Kidney (tissue), 14 donors: ENCODE measurements around the gene PAQR7. TPM values are rescaled to one million over a fixed set of nuclear protein-coding genes. Genes with fewer than 3 reads are reported as not detected.

Experiments used
- DNase-seq, 5 donors: peaks; one replicate each; pipeline ENCODE4 v3.0.0-alpha.2; 2013 to 2020
- FAIRE-seq: peaks from 2 replicates; lab custom pipeline; 2012; peaks lifted over from hg19 to GRCh38; lab: Jason Lieb, UNC
- H3K27ac ChIP-seq, 2 donors: one replicate each; pipeline ENCODE4 v1.7.0; 2013; ENCODE audit warnings: low read depth in 2 of 2, low read length in 2 of 2, inconsistent platforms in 1 of 2
- H3K27me3 ChIP-seq: one replicate; pipeline ENCODE4 v1.7.1; 2013; ENCODE audit warnings: low read length, inconsistent platforms; ENCODE audit not compliant: control insufficient read depth, insufficient read depth
- H3K36me3 ChIP-seq, 3 donors: one replicate each; pipeline versions ENCODE4 v1.7.0 to v1.7.1; 2013; ENCODE audit warnings: low read length in 3 of 3, control low read depth in 1 of 3, inconsistent platforms in 1 of 3; ENCODE audit not compliant: insufficient read depth in 3 of 3, control insufficient read depth in 2 of 3
- H3K4me1 ChIP-seq, 3 donors: one replicate each; pipeline versions ENCODE4 v1.7.0 to v1.7.1; 2013; ENCODE audit warnings: low read length in 3 of 3, inconsistent platforms in 1 of 3, low read depth in 1 of 3; ENCODE audit not compliant: control insufficient read depth in 2 of 3, insufficient read depth in 2 of 3
- H3K4me3 ChIP-seq, 3 donors: one replicate each; pipeline versions ENCODE4 v1.7.0 to v1.8.1; 2013; ENCODE audit warnings: low read length in 3 of 3, control low read depth in 1 of 3, inconsistent platforms in 1 of 3
- H3K9ac ChIP-seq, 3 donors: one replicate each; pipeline versions ENCODE4 v1.7.0 to v1.7.1; 2013; ENCODE audit warnings: low read length in 3 of 3, control low read depth in 1 of 3, inconsistent platforms in 1 of 3
- H3K9me3 ChIP-seq, 3 donors: one replicate each; pipeline versions ENCODE4 v1.7.0 to v1.7.1; 2013; ENCODE audit warnings: low read length in 3 of 3, control low read depth in 1 of 3, inconsistent platforms in 1 of 3; ENCODE audit not compliant: control insufficient read depth in 2 of 3, insufficient read depth in 1 of 3
- CTCF ChIP-seq: IDR thresholded peaks from 3 replicates; pipeline ENCODE4 v1.5.1; 2012; ENCODE audit warnings: mild to moderate bottlenecking, moderate library complexity, borderline replicate concordance; ENCODE audit not compliant: insufficient read depth; ENCODE audit errors: extremely low read depth
- intact Hi-C: fragments of 100-400 bp; cut with DNase I; formaldehyde crosslinking; loops from one replicate; pipeline ENCODE4 v1.11.1; 2022
- polyA plus RNA-seq: library from polyadenylated mRNA; stranded (reverse); fragments of 350-450 nt; fragmentation: Illumina TruSeq; extraction: RNeasy Lipid Tissue Mini Kit (QIAGEN cat#74804); gene quantifications from one replicate; pipeline ENCODE4 v1.2.3, GENCODE V29; 2014; ENCODE audit warnings: low read depth, low replicate concordance; ENCODE audit not compliant: insufficient read depth
- total RNA-seq: library from RNA; stranded (reverse); fragmentation: NEBNext Ultra II Directional; extraction: Animal tissue kit (Norgen Biotek cat#: 25700); gene quantifications from one replicate; pipeline ENCODE4 v1.2.1, GENCODE V29; 2021
- donor health status: control.
- donor health status: control.
- donor health status: control.
- donor health status: control.
- donor health status: control.
- donor health status: DM: yes; HTN: yes; CAD: no.
- donor health status: Normal renal cell carcinoma (clear cell type).

The PAQR7 gene
- total and polyA plus RNA-seq, 2 donors from 2014 or later: 30.2 to 52.0 TPM

DNA sequence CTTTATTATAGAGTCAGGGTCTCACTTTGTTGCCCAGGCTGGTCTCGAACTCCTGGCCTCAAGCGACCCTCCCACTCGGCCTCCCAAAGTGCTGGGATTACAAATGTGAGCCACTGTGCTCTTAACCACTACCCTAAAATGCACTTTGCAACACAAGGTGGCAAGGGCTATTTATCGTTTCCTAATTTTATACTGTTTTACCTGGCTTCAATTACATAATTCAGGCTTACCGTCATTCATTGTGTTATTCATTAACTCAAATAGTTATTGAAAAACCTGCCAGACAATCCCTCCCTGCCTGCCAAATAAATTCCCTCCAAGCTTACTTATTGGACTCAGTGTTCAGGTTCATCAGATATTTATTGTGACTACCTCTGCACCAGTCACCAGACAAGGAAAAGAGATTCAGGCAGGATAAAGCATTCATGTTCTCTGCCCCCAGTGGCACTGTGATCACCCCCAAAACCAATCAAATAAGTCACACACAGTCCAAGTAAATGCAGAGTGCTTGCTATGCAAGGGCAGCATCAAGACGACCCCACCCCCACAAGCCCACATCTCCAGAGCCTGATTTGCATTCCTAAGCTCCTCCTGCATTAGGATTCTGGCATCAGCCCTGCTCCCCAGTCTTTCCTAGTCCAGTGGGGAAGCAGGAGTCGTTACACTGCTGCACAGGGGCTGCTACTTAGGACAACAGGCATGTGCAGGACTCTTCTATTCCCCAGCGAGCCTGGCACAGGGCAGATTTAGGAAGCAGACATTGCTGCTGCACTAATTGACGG lies 8.1 kb downstream of the PAQR7 start:
- Histone ChIP-seq H3K27me3 (no peaks in the 10 kb centered on the region), H3K4me3 (peak overlapping the region in 1 of 3 donors; percentile 6), H3K9me3 (no peaks in the 10 kb centered on the region), H3K9ac (peak overlapping the region in 1 of 3 donors; percentile 2), H3K36me3 (no peaks in the 10 kb centered on the region), H3K4me1 (peaks cover 2 to 47% (median 46%) of the 10 kb centered on the region in 3 donors), H3K27ac (peak overlapping the region; percentile 75 to 87)
- DNase-seq: peak in 4 of 5 donors; percentile 78 to 88 (median 83)
- FAIRE-seq: peak; percentile 98
- intact Hi-C loops: no loop called here
- TF ChIP-seq CTCF: no peak

DNA sequence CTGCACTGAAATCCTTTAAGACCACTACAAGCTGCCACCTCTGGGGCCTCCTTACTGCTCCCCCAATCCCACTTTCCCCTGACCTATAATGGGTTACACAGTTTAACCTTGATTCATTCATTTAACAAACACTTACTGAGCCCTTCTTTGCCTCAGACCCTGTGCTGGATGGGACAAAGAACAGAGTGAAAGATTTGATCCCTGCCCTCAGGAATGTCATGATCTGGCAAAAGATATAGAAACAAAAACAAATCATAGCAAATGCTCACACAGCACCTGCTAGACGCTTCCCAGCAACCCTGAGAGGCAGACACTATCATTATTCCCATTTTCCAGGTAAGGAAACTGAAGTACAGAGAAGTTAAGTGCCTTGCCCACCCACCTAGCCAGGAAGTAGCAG lies 9.2 kb downstream of the PAQR7 start:
- no peak overlapping the region for H3K4me3 ChIP-seq
- H3K27ac ChIP-seq: peak overlapping the region; percentile 63 to 86
- H3K36me3 ChIP-seq: no peaks in the 10 kb centered on the region
- intact Hi-C loops: no loop called here
- no peaks in the 10 kb centered on the region for H3K27me3 ChIP-seq
- H3K9ac ChIP-seq: no peak overlapping the region
- DNase-seq: peak in 1 of 5 donors; percentile 25
- peaks cover 2 to 38% (median 35%) of the 10 kb centered on the region in 3 donors for H3K4me1 ChIP-seq
- no peak for FAIRE-seq
- H3K9me3 ChIP-seq: no peaks in the 10 kb centered on the region
- no peak for TF ChIP-seq CTCF

DNA sequence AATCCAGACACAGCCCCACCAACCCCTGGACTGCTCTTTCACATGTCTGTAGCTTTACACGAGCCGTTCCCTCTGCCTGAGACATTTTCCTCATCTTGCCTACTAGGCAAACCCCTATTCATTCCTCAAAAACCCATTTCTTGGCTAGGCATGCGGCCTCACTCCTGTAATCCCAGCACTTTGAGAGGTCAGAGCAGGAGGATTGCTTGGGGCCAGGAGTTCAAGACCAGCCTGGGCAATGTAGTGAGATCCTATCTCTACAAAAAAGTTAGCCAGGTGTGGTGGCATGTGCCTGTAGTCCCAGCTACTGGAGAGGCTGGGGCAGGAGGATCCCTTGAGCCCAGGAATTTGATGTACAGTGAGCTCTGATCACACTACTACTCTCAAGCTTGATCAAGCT lies 11.1 kb downstream of the PAQR7 start:
- no peak for DNase-seq
- H3K4me1 ChIP-seq: peaks cover 2 to 23% (median 21%) of the 10 kb centered on the region in 3 donors
- no peak overlapping the region for H3K4me3 ChIP-seq
- no peak overlapping the region for H3K9ac ChIP-seq
- H3K27ac ChIP-seq: no peak overlapping the region
- H3K9me3 ChIP-seq: no peaks in the 10 kb centered on the region
- no peaks in the 10 kb centered on the region for H3K27me3 ChIP-seq
- TF ChIP-seq CTCF: no peak
- H3K36me3 ChIP-seq: no peaks in the 10 kb centered on the region
- intact Hi-C loops: no loop called here
- FAIRE-seq: no peak
